HUES48 (cell line): Measurements from ENCODE around the gene SOX6.

Source experiments
- H3K27ac ChIP-seq: one replicate; pipeline ENCODE4 v1.7.0; 2013; ENCODE audit warnings: low read depth, low read length, inconsistent platforms
- H3K27me3 ChIP-seq: 2 replicates; pipeline ENCODE4 v1.6.1; 2013; ENCODE audit warnings: mild to moderate bottlenecking, low read length; ENCODE audit not compliant: control insufficient read depth, insufficient read depth
- H3K36me3 ChIP-seq: 2 replicates; pipeline ENCODE4 v1.6.1; 2013; ENCODE audit warnings: low read length; ENCODE audit not compliant: control insufficient read depth, insufficient read depth
- H3K4me1 ChIP-seq: 2 replicates; pipeline ENCODE4 v1.6.1; 2013; ENCODE audit warnings: mild to moderate bottlenecking, low read length; ENCODE audit not compliant: control insufficient read depth, insufficient read depth
- H3K4me3 ChIP-seq: 2 replicates; pipeline ENCODE4 v1.5.1; 2013; ENCODE audit warnings: mild to moderate bottlenecking, low read depth, low read length
- H3K9ac ChIP-seq: 2 replicates; pipeline ENCODE4 v1.6.1; 2013; ENCODE audit warnings: mild to moderate bottlenecking, low read depth, low read length, moderate library complexity
- H3K9me3 ChIP-seq: 2 replicates; pipeline ENCODE4 v1.6.1; 2013; ENCODE audit warnings: low read length; ENCODE audit not compliant: control insufficient read depth, insufficient read depth

The SOX6 gene

GRCh38 chr11:16018931-16019330 lies 337.4 kb downstream of the SOX6 start:
- Histone ChIP-seq H3K27ac (no peak overlapping the region), H3K27me3 (no peaks in the 10 kb centered on the region), H3K9ac (no peak overlapping the region), H3K4me3 (no peak overlapping the region), H3K4me1 (peaks cover 12% of the 10 kb centered on the region), H3K36me3 (no peaks in the 10 kb centered on the region), H3K9me3 (no peaks in the 10 kb centered on the region)

GRCh38 chr11:16016468-16016829 lies 339.9 kb downstream of the SOX6 start:
- no peaks in the 10 kb centered on the region for H3K27me3 ChIP-seq
- H3K4me3 ChIP-seq = no peak overlapping the region; the same call in 1 of the 2 replicates
- H3K9me3 ChIP-seq = no peaks in the 10 kb centered on the region
- peaks cover 15% of the 10 kb centered on the region for H3K4me1 ChIP-seq
- no peak overlapping the region for H3K27ac ChIP-seq
- H3K36me3 ChIP-seq = no peaks in the 10 kb centered on the region
- H3K9ac ChIP-seq = no peak overlapping the region

GRCh38 chr11:16015741-16016467 lies 340.4 kb downstream of the SOX6 start:
- H3K9me3 ChIP-seq = no peaks in the 10 kb centered on the region
- no peak overlapping the region for H3K27ac ChIP-seq
- no peaks in the 10 kb centered on the region for H3K27me3 ChIP-seq
- H3K4me3 ChIP-seq = no peak overlapping the region
- no peak overlapping the region for H3K9ac ChIP-seq
- H3K4me1 ChIP-seq = peaks cover 15% of the 10 kb centered on the region
- H3K36me3 ChIP-seq = no peaks in the 10 kb centered on the region

DNA sequence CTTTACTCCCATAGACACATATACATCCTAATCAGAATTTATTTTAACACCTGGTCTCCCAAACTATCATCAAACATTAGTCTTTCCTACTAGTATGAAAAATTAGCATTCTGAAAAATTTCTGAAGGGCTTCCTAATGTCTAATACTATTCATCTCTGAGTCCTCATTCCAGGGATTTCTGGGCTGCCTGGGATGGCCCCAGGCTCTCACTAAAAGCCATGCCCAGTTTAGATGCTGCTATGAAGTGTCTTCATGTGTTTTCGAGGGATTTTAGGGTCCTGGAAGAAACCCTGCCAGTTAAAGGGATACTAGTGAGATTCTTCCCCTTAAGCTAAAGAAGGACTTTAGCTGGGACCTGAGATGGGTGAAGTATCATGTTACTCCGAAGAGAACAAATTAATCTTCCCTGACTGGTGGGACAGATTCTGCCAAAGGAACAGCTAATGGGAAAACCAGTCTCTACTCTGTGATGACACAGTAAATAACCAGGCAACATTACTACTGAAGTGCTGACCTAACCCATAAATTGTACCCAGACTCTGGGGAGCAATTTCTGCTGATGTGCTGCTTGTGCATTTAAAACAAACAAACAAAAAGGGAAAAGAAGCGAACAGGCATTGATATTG lies 342.6 kb downstream of the SOX6 start:
- Histone ChIP-seq H3K9me3 (no peaks in the 10 kb centered on the region), H3K27me3 (no peaks in the 10 kb centered on the region), H3K9ac (no peak overlapping the region), H3K4me3 (no peak overlapping the region), H3K4me1 (peaks cover 15% of the 10 kb centered on the region), H3K27ac (no peak overlapping the region), H3K36me3 (no peaks in the 10 kb centered on the region)

DNA sequence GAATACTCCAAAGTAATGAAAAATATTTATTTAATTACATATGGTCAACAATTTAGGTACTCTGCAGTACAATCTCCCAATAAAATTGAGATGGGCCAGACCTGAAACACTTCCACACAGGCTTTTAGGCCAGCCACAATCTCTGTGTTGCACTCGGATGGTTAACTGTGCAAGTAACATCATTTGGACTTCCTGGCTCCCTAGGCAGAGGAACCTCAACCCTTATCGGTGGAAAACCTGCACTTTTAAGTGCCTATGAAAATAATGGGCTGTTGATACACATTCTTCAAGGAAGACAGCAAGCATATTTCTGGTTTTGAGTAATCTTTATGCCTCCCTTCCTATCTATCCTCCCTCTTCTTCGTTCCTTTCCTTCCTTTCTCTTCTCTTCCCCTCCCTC lies 343.1 kb downstream of the SOX6 start:
- peaks cover 15% of the 10 kb centered on the region for H3K4me1 ChIP-seq
- no peak overlapping the region for H3K27ac ChIP-seq
- no peaks in the 10 kb centered on the region for H3K27me3 ChIP-seq
- no peaks in the 10 kb centered on the region for H3K9me3 ChIP-seq
- H3K4me3 ChIP-seq = no peak overlapping the region
- H3K9ac ChIP-seq = no peak overlapping the region
- H3K36me3 ChIP-seq = no peaks in the 10 kb centered on the region

DNA sequence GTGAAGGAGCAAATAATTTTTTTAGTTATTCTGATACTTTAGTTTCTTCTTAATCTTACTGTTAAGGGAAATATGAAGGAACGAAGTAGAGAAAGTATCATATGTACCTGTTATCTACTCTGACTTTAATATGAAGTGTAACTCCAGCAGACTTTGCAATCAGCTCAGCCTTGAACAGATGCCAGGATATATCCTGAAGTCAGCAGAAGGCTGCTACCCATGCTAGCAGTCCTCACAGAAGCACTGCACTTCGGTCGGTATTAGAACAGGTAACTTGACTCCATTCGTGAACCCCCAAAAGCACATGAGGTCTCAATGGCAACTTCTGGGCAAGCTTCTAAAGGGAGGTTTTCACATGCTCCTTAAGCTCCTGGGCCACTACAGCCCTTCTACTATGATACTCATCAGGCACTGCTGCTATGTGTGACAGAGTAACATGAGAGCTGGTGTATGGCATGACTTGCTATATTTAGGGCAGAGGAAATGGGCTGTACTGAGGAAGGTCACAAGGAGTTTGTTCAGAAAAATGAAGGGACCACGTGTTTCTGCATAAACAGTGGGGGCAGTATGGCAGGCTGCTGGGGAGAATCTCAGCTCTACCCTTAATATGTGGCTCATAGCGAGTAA lies 344.1 kb downstream of the SOX6 start:
- H3K27me3 ChIP-seq = 0 out of 2 replicates have a peak, but pooled peaks cover 5% of the 10 kb centered on the region
- no peak overlapping the region for H3K27ac ChIP-seq

GRCh38 chr11:16011396-16011795 lies 344.9 kb downstream of the SOX6 start:
- H3K27me3 ChIP-seq = peaks cover 5% of the 10 kb centered on the region; the same call in 1 of the 2 replicates
- H3K36me3 ChIP-seq = no peaks in the 10 kb centered on the region
- no peak overlapping the region for H3K27ac ChIP-seq
- H3K4me3 ChIP-seq = no peak overlapping the region
- H3K4me1 ChIP-seq = peaks cover 9% of the 10 kb centered on the region; the same call in 1 of the 2 replicates
- no peaks in the 10 kb centered on the region for H3K9me3 ChIP-seq
- no peak overlapping the region for H3K9ac ChIP-seq

More for the DNA sequence above, 344.1 kb downstream of the SOX6 start:
- H3K9me3 ChIP-seq = no peaks in the 10 kb centered on the region
- H3K9ac ChIP-seq = no peak overlapping the region
- peaks cover 15% of the 10 kb centered on the region; the same call in 1 of the 2 replicates for H3K4me1 ChIP-seq
- no peaks in the 10 kb centered on the region for H3K36me3 ChIP-seq
- H3K4me3 ChIP-seq = no peak overlapping the region

GRCh38 chr11:16009021-16009420 lies 347.3 kb downstream of the SOX6 start:
- Histone ChIP-seq H3K9ac (no peak overlapping the region), H3K4me3 (no peak overlapping the region), H3K27ac (no peak overlapping the region), H3K4me1 (0 out of 2 replicates have a peak, but pooled peaks cover 4% of the 10 kb centered on the region), H3K9me3 (no peaks in the 10 kb centered on the region), H3K36me3 (no peaks in the 10 kb centered on the region), H3K27me3 (peaks cover 5% of the 10 kb centered on the region)

GRCh38 chr11:16007514-16007913 lies 348.8 kb downstream of the SOX6 start:
- no peaks in the 10 kb centered on the region for H3K36me3 ChIP-seq

GRCh38 chr11:16002942-16003341 lies 353.4 kb downstream of the SOX6 start:
- Histone ChIP-seq H3K4me1 (no peaks in the 10 kb centered on the region), H3K27ac (no peak overlapping the region), H3K9me3 (no peaks in the 10 kb centered on the region), H3K27me3 (peaks cover 17% of the 10 kb centered on the region), H3K4me3 (no peak overlapping the region), H3K9ac (no peak overlapping the region), H3K36me3 (no peaks in the 10 kb centered on the region)

More at GRCh38 chr11:16007514-16007913, 348.8 kb downstream of the SOX6 start:
- no peak overlapping the region for H3K4me3 ChIP-seq
- H3K27me3 ChIP-seq = peaks cover 12% of the 10 kb centered on the region
- H3K9ac ChIP-seq = no peak overlapping the region
- H3K9me3 ChIP-seq = no peaks in the 10 kb centered on the region
- no peaks in the 10 kb centered on the region for H3K4me1 ChIP-seq
- H3K27ac ChIP-seq = no peak overlapping the region

- Histone ChIP-seq H3K36me3 (no peaks in the 10 kb centered on the region), H3K4me1 (no peaks in the 10 kb centered on the region), H3K27me3 (peaks cover 19% of the 10 kb centered on the region), H3K4me3 (no peak overlapping the region), H3K9ac (no peak overlapping the region), H3K27ac (no peak overlapping the region), H3K9me3 (no peaks in the 10 kb centered on the region)
These were observed 354.4 kb downstream of the SOX6 start for GRCh38 chr11:16001899-16002426.
